GM19438 (cell line): ENCODE data around the gene SLAMF1.
"Not testable (repeated sequence)": the region's sequence is repeated elsewhere in the genome, so short reads cannot be mapped to it uniquely, and the experiment has no call there.

Experiments
- ATAC-seq: cut with Tn5 transposase; IDR thresholded peaks from one replicate; pipeline ENCODE4 v1.9.1; 2021; ENCODE audit warnings: low read depth; ENCODE audit not compliant: unreplicated experiment

The SLAMF1 gene

DNA sequence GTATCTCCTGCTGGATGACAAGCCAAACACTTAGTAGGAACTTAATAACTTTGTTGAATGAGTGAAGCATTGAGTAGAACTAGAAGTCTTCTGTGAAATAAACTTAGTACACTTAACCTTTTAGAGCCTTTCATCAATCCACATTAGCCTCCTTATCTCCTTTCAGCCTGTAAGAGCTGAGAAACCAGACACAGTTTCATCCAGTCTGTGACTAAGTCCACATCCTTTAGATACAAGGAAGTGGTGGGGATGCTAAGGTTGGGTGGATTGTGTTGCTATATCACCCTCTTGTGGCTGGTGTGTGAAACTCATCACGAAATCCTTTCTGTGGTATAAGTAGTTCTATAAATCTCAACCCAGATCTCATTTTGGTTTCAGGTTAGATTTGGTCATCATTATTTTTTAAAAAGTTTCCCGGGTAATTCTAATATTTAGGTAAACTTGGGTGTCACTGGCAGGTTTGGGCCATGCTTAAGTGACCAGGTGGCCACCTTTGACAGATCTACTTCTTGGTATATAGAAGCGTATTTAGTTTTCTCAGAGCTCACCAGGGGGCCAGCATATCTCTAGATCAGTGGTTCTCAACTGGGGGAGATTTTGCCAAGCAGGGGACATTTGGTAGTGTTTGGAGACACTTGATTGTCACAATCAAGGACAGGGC, 39.7 kb downstream of the SLAMF1 start:
- ATAC-seq: no peak

GRCh38 chr1:160606611-160607010, 40.2 kb downstream of the SLAMF1 start:
- no peak for ATAC-seq

DNA sequence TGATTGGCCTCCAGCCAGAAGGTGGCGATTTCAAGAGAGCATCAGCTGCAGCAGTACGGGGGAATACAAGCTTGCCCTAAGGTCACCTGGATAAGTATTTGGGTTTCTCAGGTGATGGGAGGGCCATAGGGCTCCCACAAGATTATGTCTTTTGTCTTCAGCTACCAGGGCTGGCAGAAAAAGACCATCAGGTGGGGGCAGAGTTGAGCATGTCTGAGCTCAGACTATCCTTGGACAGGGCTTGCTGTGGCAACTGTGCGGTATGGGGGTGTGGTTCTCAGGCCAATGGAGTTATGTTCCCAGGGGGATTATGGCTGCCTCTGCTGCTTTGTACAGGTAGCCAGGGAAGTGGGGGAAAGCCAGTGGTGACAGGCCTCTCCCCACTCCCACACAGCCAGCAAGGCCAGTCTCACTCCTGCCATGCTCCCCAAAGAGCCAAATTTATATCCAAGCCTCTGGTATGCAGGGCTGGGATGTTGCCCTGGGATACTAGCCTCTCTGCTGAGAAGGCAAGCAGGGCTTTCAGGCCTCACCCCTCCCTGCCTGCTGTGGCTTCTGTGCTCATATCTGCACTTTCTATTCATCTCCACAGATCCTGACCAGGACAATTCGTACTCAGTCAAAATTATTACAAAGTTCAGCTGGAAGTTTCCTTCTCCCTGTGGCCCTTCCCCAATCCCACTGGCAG, 40.9 kb downstream of the SLAMF1 start:
- ATAC-seq: no peak

DNA sequence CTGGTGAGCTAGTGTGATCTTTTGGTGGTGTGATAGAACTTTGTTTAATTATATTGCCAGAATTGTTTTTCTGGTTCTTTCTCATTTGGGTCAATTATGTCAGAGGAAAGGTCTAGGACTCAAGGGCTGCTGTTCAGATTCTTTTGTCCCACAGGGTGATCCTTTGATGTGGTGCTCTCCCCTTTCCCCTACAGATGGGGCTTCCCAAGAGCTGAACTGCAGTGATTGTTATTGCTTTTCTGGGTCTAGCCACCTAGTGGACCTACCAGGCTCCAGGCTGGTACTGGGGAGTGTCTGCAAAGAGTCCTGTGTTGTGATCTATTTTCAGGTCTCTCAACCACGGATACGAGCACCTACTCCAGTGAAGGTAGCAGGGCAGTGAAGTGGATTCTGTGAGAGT, 41.6 kb downstream of the SLAMF1 start:
- no peak for ATAC-seq

DNA sequence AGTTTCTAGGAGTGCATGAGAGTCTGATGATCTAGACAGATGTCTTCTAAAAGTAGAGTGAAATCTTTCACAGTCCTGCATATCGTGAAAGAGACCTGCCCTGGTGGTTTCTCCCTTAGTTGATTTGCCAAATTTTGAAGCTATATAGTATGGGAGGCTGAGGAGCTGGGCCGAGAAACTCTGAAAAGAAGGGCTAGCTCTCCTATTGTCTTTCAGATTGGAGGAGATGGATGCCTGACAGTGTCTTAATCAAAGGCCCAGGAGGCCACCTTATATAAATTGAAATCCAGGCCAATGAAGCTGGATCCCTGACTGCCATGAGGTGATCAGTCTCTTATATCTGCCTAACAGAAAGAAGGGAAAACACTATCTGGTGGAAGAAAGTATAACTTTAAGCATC, 49.1 kb downstream of the SLAMF1 start:
- no peak for ATAC-seq

GRCh38 chr1:160597051-160597450, 49.8 kb downstream of the SLAMF1 start:
- no peak for ATAC-seq

- no peak for ATAC-seq
Measured at GRCh38 chr1:160590488-160590887, 56.4 kb downstream of the SLAMF1 start.

- no peak for ATAC-seq
Measured at GRCh38 chr1:160588468-160588867, 58.4 kb downstream of the SLAMF1 start.

DNA sequence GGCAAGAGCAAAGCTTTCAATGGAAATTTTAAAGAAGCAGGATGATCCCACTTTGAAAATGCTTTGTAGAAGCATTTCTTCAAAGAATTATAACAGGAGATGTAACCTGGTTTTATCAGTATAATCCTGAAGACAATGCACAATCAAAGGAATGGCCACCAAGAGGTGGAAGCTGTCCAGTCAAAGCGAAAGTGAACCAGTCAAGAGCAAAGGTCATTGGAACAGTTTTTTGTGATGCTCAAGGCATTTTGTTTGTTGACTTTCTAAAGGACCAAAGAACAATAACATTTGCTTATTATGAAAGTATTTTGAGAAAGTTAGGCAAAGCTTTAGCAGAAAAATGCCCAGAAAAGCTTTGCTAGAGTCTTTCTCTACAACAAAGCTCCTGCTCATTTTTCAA, 62.1 kb downstream of the SLAMF1 start:
- ATAC-seq: no peak

DNA sequence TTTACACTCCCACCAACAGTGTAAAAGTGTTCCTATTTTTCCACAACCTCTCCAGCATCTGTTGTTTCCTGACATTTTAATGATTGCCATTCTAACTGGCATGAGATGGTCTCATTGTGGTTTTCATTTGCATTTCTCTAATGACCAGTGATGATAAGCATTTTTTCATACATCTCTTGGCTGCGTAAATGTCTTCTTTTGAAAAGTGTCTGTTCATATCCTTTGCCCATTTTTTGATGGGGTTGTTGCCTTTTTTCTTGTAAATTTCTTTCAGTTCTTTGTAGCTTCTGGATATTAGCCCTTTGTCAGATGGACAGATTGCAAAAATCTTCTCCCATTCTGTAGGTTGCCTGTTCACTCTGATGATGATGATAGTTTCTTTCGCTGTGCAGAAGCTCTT, 63.9 kb downstream of the SLAMF1 start:
- ATAC-seq: not testable (repeated sequence)

GRCh38 chr1:160581961-160582360, 64.9 kb downstream of the SLAMF1 start:
- no peak for ATAC-seq

- ATAC-seq: no peak
Measured at GRCh38 chr1:160580221-160580812, 66.5 kb downstream of the SLAMF1 start.

- no peak for ATAC-seq
Measured at GRCh38 chr1:160579216-160579701, 67.6 kb downstream of the SLAMF1 start, which contains the start of gene CD84. TSS of gene CD84 (minus strand) at chr1:160579496. CDS start at chr1:160579437, 59 bp downstream.

- no peak for ATAC-seq
Measured at GRCh38 chr1:160578525-160579191, 68.2 kb downstream of the SLAMF1 start.

DNA sequence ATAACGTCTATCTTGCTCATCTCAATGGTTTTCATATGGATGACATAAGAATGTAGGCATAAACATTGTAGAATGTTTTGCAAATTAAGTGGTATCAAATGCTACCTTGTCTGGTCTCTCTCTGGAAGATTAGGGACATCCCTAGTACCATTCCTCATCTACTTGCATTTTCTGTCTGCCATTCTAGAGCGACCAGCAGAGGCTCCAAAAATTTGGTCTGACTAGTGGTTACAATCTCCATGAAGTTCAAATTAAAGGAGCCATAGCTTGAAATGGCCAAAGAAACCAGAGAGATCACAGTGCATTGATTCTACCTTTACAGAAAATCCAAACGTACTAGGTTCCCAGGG, 68.7 kb downstream of the SLAMF1 start:
- ATAC-seq: no peak

GRCh38 chr1:160577671-160578070, 69.2 kb downstream of the SLAMF1 start:
- no peak for ATAC-seq

GRCh38 chr1:160576884-160577283, 70.0 kb downstream of the SLAMF1 start:
- no peak for ATAC-seq

DNA sequence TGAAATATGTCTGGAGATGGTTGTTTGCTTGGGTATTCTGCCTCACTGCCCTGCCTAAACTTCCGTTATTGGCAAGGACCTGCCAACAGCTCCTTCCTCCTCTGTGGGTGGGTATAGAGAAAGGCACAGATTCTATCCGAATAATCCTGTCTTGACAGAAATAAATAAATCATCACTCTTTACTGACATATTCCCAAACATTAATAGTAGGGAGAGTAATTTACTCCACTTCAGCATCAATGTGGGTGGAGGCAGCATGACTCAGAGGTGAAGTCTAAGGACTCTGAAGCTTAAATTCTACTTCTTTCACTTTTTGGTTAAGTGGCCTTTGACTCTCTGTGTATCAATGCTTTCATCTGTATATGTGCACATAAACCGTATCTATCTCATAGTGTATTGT, 70.5 kb downstream of the SLAMF1 start:
- no peak for ATAC-seq

DNA sequence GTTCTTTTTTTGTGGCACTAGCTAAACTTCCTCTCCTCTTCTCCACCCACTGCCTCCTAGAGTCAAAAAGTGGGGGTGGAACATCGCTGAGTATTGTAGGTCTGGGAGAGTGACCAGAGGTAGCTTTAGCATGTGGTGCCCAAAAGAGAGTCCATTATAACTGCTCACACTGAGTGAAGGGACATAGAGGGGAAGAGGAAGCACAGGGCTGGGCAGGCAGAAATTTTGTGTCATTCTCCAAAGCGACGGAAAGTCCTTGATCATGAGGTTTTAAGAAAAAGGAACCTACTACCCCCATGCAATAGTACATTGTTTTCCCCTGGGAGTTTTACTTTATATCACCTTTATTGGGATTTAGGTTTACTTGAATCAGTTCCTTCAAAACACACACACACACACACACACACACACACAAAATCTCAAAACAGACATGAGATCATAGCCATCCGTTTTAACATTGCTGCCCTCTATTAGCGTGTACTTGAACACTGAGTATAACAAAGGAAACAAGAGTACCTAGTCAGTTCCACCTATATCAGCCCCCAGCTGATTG, 71.7 kb downstream of the SLAMF1 start:
- no peak for ATAC-seq

DNA sequence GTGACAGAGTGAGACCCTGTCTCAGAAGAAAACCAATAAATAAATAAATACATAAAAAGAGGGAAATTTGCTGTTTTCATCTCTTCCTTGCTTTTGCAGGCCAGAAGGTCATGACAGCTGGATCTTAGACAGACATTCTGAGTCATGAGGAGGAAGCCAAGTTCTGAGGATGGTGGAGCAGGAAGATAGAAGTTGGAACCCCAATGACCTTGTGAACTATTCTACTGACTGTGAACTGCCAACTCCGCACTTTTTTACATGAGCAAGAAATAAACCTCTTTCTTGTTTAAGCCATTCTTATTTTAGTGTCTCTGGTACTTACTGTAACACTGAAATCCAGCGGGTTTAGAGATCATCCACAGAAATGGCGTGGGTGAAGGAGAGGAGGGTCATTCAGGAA, 76.0 kb downstream of the SLAMF1 start:
- no peak for ATAC-seq

- ATAC-seq: no peak
Measured at GRCh38 chr1:160569806-160570205, 77.0 kb downstream of the SLAMF1 start.
